ENCODE data around the gene HDAC9.

Gene HDAC9

GRCh38 chr7:18858232-18858631, 362.7 kb downstream of the HDAC9 start:
- DNase-seq = no peak

- no peak for DNase-seq
These were observed 363.8 kb downstream of the HDAC9 start for GRCh38 chr7:18859318-18859717.

GRCh38 chr7:18860221-18860620, 364.7 kb downstream of the HDAC9 start:
- no peak for DNase-seq

- DNase-seq = no peak
These were observed 366.1 kb downstream of the HDAC9 start for GRCh38 chr7:18861514-18862118.

- no peak for DNase-seq
These were observed 369.4 kb downstream of the HDAC9 start for GRCh38 chr7:18864967-18865366.

GRCh38 chr7:18866359-18867036, 370.9 kb downstream of the HDAC9 start:
- no peak for DNase-seq

GRCh38 chr7:18872344-18872743, 376.8 kb downstream of the HDAC9 start:
- DNase-seq = no peak

GRCh38 chr7:18873734-18874336, 378.3 kb downstream of the HDAC9 start:
- DNase-seq = no peak

- DNase-seq = no peak
These were observed 379.3 kb downstream of the HDAC9 start for GRCh38 chr7:18874880-18875279.

GRCh38 chr7:18877874-18878273, 382.3 kb downstream of the HDAC9 start:
- peak; percentile 1 for DNase-seq

GRCh38 chr7:18886832-18887231, 391.3 kb downstream of the HDAC9 start:
- DNase-seq = no peak

GRCh38 chr7:18889436-18889835, 393.9 kb downstream of the HDAC9 start:
- DNase-seq = no peak

- DNase-seq = no peak
These were observed 394.6 kb downstream of the HDAC9 start for GRCh38 chr7:18890134-18890533.

GRCh38 chr7:18890885-18891621, 395.5 kb downstream of the HDAC9 start:
- DNase-seq = no peak

- DNase-seq = no peak
These were observed 397.6 kb downstream of the HDAC9 start for GRCh38 chr7:18893156-18893555.

GRCh38 chr7:18894155-18894554, 398.6 kb downstream of the HDAC9 start:
- no peak for DNase-seq

GRCh38 chr7:18895456-18895855, 399.9 kb downstream of the HDAC9 start:
- no peak for DNase-seq

GRCh38 chr7:18896343-18896975, 400.9 kb downstream of the HDAC9 start:
- DNase-seq = no peak

GRCh38 chr7:18900236-18900635, 404.7 kb downstream of the HDAC9 start:
- no peak for DNase-seq

- DNase-seq = no peak
These were observed 405.3 kb downstream of the HDAC9 start for GRCh38 chr7:18900803-18901202.

GRCh38 chr7:18901351-18901750, 405.8 kb downstream of the HDAC9 start:
- DNase-seq = no peak

GRCh38 chr7:18901982-18902421, 406.5 kb downstream of the HDAC9 start:
- DNase-seq = no peak

- no peak for DNase-seq
These were observed 407.3 kb downstream of the HDAC9 start for GRCh38 chr7:18902892-18903291.

All from CD4-positive, alpha-beta T cell treated with Interleukin-4 for 4 hours (primary cell).